HL-60/S4 (cell line): ENCODE results near the gene PHKG1.
"Not testable (repeated sequence)": the region's sequence is repeated elsewhere in the genome, so short reads cannot be mapped to it uniquely, and the experiment has no call there.

Source experiments
- in situ Hi-C: fragments of 300-500 bp; cut with MboI; formaldehyde crosslinking; loops from 2 replicates; pipeline ENCODE4 v1.14.3; 2022; ENCODE audit warnings: low sequenced_read_pairs

Gene PHKG1

GRCh38 chr7:56083150-56083785 lies 9.5 kb downstream of the PHKG1 start:
- in situ Hi-C loops, result no loop called here

DNA sequence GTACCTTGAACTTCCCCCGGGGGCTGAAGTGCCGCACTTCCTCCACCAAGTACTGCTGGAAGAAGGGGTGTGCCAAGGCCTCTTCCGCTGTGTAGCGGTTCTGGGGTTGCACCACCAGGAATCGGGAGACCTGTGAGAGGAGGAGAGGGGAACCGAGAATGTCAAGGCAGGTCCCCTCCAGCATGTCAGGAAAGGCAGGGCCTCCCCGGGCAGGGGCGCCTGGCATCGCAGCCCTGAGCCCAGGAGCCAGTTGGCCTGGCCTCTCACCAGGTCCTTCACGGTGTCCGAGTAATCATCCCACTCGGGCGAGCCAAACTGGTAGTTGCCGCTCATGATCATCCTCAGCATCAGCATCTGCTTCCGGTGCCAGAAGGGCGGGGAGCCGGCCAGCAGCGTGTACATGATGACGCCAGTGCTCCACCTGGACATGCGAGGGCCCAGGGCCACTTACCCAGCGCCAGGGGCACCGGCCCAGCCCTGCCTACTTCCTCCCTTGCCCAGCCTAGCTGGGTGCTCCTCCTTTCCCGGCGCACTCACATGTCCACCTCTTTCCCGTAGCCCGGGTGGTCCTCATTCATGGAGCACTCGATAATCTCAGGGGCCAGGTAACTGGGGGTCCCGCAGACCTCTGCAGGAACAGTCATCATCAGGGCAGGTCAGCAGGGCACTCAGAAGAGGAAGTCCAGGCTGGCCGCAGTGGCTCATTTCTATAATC lies 11.0 kb downstream of the PHKG1 start:
- in situ Hi-C loops, result no loop called here

DNA sequence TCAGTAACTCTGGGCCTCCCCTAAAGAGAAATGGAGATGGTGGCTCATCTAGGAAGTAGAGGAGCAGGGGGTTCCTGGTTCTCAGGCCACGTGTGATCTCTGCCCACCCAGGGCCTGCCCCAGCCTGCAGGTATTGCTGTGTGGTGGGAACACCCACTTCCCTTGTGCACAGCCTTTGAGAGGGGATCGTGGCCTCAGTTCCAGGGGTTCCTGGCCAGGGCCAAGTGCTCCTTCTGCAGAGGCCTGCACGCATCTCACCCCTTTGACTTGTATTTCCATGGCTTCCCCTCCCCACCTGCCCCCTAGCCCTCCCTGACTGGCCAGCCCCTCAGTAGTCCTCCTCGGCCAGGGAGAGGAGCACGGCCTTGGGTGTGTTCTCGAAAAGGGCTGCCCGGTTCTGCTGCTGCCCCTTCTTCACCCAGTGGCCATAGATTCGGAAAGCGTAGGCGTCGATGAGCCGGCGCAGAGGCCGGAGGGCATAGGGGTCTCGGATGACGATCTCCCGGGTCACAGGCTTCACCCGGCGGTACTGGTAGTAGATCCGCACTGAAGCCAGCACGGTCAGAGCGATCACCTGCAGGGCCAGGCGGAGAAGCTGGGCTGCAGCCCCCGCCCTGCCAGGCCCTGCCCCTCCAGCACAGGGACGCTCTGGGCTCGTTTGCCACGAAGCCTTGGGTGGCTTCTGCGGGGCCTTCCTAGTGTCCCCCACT lies 11.9 kb downstream of the PHKG1 start:
- in situ Hi-C loops, result not testable (repeated sequence)

GRCh38 chr7:56079450-56080185 lies 13.1 kb downstream of the PHKG1 start:
- in situ Hi-C loops, result loop anchor here (10.0 kb wide), 1 partner anchor 75 kb away; no protein-coding TSS in a partner anchor

- in situ Hi-C loops, result loop anchor here (10.0 kb wide), 1 partner anchor 73 kb away; no protein-coding TSS in a partner anchor
Observed at GRCh38 chr7:56078196-56078595, 14.6 kb downstream of the PHKG1 start.

DNA sequence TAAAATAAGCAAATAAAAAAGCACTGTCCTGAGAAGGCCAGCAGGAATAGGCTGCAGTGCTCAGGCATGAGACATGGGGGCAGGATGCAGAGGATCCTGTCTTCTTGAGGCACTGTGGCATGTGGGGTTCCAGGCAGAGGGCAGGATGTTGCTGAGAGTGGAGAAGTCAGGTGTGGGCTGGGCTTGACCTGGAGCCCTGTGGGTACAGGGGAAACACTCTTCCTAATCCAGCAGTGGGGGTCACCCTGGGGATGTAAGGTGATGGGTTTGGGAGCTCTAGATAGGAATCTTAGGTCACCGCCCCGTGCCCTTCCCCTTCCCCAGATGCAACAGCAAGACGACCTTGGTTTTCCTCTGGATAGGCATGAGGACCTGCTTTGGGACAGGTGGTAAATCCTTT lies 15.1 kb downstream of the PHKG1 start:
- in situ Hi-C loops, result loop anchor here (10.0 kb wide), 1 partner anchor 73 kb away; no protein-coding TSS in a partner anchor

DNA sequence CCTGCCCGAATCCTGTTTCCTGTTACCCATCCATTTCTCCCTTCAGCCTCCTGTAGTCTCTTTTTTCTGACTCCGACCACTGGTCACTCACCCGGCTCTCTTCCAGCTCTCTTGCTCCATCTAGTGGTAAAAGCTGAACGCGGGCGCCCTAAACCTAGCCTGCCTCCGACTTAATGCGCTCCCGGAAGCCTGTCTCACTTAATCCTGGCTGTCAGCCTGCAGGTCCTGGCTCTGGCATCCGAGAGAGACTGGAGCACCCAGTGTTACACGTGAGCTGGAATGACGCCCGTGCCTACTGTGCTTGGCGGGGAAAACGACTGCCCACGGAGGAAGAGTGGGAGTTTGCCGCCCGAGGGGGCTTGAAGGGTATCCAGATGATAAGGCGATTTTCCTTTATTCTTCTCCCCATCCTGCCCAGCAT lies 18.4 kb downstream of the PHKG1 start:
- in situ Hi-C loops, result loop anchor here (10.0 kb wide), 1 partner anchor 70 kb away; no protein-coding TSS in a partner anchor

DNA sequence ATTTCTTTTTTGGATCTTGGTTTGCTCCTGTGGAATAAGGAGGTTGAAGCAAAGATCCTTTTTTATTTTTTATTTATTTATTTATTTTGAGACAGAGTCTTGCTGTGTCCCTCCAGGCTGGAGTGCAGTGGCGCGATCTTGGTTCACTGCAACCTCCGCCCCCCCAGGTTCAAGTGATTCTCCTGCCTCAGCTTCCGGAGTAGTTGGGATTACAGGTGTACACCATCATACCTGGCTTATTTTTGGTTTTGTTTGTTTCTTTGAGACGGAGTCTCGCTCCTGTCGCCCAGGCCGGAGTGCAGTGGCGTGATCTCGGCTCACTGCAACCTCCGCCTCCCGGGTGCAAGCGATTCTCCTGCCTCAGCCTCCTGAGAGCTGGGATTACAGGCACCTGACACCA lies 26.4 kb downstream of the PHKG1 start:
- in situ Hi-C loops, result not testable (repeated sequence)

DNA sequence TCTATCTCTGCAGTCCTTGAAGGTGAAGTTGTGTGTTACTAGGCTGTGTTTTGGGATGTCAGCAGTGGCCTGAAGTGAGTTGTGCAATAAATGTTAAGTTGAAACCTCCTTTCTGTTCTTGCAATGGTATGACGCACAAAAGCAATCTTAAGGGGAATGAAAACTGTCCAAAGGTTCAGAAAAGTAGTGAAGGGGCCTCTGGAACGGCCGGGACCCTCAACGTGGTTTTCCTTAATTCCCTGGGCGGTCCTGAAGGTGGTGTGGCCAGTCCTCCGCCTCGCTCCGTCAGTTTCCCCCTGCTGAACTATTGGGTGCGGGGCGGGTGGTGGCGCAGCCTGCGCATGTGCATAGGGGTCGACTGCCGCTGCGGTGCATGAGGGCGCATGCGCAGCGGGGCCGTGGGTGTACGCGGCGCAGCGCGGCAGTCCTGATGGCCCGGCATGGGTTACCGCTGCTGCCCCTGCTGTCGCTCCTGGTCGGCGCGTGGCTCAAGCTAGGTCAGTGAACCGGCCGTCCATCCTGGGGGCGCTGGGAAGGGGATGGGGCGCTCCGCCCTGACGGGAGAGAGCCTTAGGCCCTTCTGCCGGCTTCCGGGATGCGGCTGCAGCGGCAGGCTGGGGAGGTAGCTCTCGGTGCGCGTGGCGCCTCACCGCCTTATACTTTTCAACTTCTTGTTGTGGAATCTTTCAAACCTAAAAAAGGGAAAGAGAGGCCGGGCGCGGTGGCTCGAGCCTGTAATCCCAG lies 28.7 kb downstream of the PHKG1 start, which contains the start of gene SUMF2:
TSS of gene SUMF2 (plus strand) at position 405 of the 744 bp plus-strand sequence. CDS start at position 431, 26 bp downstream.
- in situ Hi-C loops, result no loop called here

DNA sequence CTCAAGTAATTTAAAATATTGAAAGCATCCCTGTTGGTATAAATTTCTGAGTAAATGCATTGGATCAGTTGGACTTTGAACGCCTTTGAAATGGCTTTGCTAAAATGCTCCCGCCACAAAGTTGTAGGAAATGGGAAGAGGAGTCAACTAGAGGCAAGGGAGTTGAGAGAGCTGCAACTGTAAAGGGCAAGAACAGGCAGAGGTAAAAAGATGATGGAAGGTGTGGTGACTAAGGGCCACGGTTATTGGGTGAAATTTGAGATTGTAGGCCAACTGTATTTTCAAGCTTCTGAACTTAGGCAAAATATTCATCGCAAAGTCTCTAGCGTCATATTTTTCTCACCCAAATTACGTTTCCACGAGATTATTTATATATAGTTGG lies 29.3 kb downstream of the PHKG1 start:
- in situ Hi-C loops, result no loop called here

- in situ Hi-C loops, result no loop called here
Observed at GRCh38 chr7:56062382-56062781, 30.4 kb downstream of the PHKG1 start.

- in situ Hi-C loops, result no loop called here
Observed at GRCh38 chr7:56053993-56054392, 38.8 kb downstream of the PHKG1 start.

GRCh38 chr7:56053379-56053778 lies 39.4 kb downstream of the PHKG1 start:
- in situ Hi-C loops, result no loop called here

DNA sequence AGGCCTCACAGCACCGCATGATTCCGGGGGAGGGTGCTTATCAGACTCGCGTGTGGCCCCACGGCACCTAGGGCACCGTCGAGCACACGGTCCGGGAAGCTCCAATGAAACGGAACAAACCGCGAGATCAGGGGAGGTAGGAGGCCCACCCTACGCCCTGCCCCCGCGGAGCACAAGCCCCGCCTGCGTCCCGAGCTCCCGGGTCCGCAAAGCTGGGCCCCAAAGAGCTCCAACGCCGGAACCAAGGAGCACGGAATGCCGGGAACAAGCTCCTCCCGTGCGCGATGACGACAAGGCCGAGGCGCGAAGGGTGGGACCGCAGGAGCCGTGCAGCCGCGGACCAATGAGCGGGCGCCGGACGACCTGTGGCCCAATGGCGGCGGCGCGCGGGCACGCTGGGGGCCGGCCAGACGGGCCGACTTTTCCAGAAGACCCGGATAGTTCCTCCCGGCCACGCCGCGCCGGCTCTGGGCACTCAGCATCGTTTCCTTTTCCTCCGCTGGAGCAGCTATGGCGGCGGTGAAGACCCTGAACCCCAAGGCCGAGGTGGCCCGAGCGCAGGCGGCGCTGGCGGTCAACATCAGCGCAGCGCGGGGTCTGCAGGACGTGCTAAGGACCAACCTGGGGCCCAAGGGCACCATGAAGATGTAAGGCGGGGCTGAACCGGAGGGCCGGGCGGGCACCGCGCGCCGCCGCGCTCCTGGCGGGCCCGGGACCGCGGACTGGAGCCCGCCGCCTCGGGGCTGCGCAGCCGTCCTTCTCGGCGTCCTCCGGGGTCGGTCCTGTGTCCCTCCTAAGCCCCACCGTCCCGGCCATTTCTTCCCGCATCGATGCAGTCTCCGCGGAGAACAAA lies 41.2 kb downstream of the PHKG1 start, which contains the start of the genes CCT6A and PSPH:
TSS of gene CCT6A (plus strand) at position 427 of the 853 bp plus-strand sequence. CDS start at position 511, 84 bp downstream.
TSS of gene PSPH (minus strand) at position 106 of the 853 bp plus-strand sequence. CDS start 30,232 bp downstream, outside the sequence.
- in situ Hi-C loops, result no loop called here

DNA sequence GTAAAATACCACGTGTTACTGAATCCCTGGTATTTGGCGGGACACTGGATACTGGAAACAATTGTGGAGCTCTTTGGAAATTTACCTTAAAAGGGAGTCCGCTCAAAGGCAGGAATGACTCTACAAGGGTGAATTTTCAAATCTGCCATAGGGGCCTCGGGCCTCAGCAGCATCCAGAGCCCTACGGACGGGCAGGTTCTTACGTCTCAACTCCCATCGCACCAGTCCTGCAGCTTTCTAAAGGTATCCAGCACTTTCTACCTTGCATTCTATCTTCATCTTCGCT lies 41.8 kb downstream of the PHKG1 start:
- in situ Hi-C loops, result no loop called here

DNA sequence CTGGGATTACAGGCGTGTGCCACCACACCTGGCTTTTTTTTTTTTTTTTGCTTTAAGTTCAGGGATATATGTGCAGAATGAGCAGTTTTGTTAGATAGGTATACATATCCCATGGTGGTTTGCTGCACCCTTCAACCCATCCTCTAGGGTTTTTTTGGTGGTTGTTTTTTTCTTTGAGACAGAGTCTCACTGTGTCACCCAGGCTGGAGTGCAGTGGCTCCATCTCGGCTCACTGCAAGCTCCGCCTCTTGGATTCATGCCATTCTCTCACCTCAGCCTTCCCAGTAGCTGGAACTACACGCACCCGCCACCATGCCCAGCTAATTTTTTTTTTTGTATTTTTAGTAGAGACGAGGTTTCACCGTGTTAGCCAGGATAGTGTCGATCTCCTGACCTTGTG lies 44.0 kb downstream of the PHKG1 start:
- in situ Hi-C loops, result not testable (repeated sequence)

GRCh38 chr7:56048245-56048644 lies 44.5 kb downstream of the PHKG1 start:
- in situ Hi-C loops, result no loop called here

- in situ Hi-C loops, result not testable (repeated sequence)
Observed at GRCh38 chr7:56047446-56048116, 45.2 kb downstream of the PHKG1 start.
